Measurements from ENCODE around the gene WDR90. TPM values are rescaled to one million over a fixed set of nuclear protein-coding genes. Genes with fewer than 3 reads are reported as not detected.
A peak's percentile ranks its signal among the peaks of the same experiment; 100 is the strongest.

The WDR90 gene
- total RNA-seq, 1 donor from 2014 or later = 9.3 TPM

DNA sequence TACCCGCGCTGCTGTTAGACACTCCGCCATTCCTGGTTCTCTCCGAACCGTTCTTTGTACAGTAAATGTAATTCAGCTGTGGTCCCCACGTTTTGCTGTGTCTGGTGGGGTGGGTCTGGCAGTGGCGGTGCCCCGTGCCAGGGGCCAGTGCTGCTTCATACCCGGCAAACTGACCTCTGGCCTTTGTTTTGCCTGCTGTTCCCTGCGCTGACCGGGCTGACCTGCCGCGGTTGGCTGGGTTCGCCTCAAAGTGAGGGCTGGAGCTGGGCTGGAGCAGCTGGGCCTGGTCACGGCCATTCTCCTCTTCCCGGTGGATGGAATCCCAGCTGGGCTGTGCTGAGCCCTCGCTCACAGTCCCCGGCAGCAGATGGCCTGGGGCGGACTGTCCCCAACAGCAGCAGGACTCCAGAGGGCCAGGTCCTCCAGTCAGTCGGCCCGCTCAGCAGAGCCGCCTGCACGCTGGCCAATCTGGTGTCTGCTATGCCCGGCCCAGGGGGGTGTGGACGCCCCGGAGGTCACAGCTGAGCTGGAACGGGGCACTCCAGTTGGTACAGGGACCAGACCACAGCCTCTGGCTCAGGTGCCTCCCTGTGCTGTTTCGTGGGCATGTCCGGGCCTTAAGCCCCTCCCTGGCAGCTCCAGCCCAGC lies 19.9 kb upstream of the WDR90 start:
- Histone ChIP-seq H3F3A (ENCODE audit: low read depth) (peaks cover 24% of the 10 kb centered on the region), H3K27ac (peak overlapping the region; percentile 89), H3K36me3 (no peaks in the 10 kb centered on the region)

DNA sequence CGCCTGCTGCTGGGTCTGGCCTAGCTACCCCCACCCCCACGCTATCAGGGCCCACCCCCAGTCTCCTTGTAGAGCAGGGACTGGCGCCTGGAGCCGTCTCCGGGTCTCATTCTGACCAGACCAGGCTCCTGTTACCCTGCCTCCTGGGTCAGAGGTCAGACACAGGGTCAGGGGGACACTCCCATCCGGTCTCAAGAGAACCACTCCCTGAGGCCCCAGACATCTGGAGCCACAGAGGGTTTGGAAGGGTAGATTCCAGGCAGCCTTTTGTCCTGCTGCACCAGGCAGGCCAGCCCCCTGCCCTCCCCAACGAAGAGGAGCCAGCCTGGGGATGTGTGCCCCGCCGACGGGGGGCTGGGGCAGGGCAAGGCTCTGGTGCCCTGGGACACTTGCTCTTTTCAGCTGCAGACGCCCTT lies 19.3 kb upstream of the WDR90 start:
- Mint-ChIP-seq H3K27me3 (ENCODE audit: insufficient read depth, low read depth) (peaks cover 5% of the 10 kb centered on the region), H3K36me3 (peaks cover 2% of the 10 kb centered on the region), H3K27ac (peak overlapping the region; percentile 97), H3K4me3 (peak overlapping the region; percentile 81), H3K9me3 (no peaks in the 10 kb centered on the region), H3K4me1 (peaks cover 22% of the 10 kb centered on the region)
- TF ChIP-seq EZH2 (IDR thresholded peaks at IDR 0.05) = no peak
- TF ChIP-seq, protein P1, sequence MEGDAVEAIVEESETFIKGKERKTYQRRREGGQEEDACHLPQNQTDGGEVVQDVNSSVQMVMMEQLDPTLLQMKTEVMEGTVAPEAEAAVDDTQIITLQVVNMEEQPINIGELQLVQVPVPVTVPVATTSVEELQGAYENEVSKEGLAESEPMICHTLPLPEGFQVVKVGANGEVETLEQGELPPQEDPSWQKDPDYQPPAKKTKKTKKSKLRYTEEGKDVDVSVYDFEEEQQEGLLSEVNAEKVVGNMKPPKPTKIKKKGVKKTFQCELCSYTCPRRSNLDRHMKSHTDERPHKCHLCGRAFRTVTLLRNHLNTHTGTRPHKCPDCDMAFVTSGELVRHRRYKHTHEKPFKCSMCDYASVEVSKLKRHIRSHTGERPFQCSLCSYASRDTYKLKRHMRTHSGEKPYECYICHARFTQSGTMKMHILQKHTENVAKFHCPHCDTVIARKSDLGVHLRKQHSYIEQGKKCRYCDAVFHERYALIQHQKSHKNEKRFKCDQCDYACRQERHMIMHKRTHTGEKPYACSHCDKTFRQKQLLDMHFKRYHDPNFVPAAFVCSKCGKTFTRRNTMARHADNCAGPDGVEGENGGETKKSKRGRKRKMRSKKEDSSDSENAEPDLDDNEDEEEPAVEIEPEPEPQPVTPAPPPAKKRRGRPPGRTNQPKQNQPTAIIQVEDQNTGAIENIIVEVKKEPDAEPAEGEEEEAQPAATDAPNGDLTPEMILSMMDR (IDR thresholded peaks at IDR 0.05) = no peak
- TF ChIP-seq EZH2phosphoT487 (IDR thresholded peaks at IDR 0.05) = no peak
- H3K4me2 ChIP-seq = peak overlapping the region; percentile 93
- H3K27me3 ChIP-seq = no peaks in the 10 kb centered on the region
- H3F3A ChIP-seq (ENCODE audit: low read depth) = peaks cover 24% of the 10 kb centered on the region
- no peak overlapping the region for H3K9ac ChIP-seq
- peak overlapping the region; percentile 64 for H3K4me3 ChIP-seq
- no peaks in the 10 kb centered on the region for H3K36me3 ChIP-seq
- H2AFZ ChIP-seq (replicated peaks) = no peak overlapping the region
- H3K9me3 ChIP-seq (ENCODE audit: low read depth) = no peaks in the 10 kb centered on the region
- H3K27ac ChIP-seq = peak overlapping the region; percentile 89
- peak; percentile 91 for DNase-seq (ENCODE audit: low spot score)
- peaks cover 26% of the 10 kb centered on the region for H3K4me1 ChIP-seq
- peaks cover 1% of the 10 kb centered on the region for H3K79me2 ChIP-seq (ENCODE audit: low read depth)
- peaks cover 35% of the 10 kb centered on the region for H4K20me1 ChIP-seq (ENCODE audit: low read depth)

More for the DNA sequence above, 19.9 kb upstream of the WDR90 start:
- Histone ChIP-seq H2AFZ (replicated peaks) (no peak overlapping the region), H4K20me1 (ENCODE audit: low read depth) (peaks cover 29% of the 10 kb centered on the region), H3K4me3 (no peak overlapping the region), H3K79me2 (ENCODE audit: low read depth) (no peaks in the 10 kb centered on the region), H3K4me2 (peak overlapping the region; percentile 93), H3K27me3 (no peaks in the 10 kb centered on the region), H3K9ac (no peak overlapping the region), H3K9me3 (ENCODE audit: low read depth) (no peaks in the 10 kb centered on the region), H3K4me1 (peaks cover 26% of the 10 kb centered on the region)
- DNase-seq (ENCODE audit: low spot score) = no peak
- Mint-ChIP-seq H3K9me3 (no peaks in the 10 kb centered on the region), H3K27ac (peak overlapping the region; percentile 97), H3K36me3 (peaks cover 5% of the 10 kb centered on the region), H3K4me3 (peak overlapping the region; percentile 81), H3K27me3 (ENCODE audit: insufficient read depth, low read depth) (peaks cover 5% of the 10 kb centered on the region), H3K4me1 (peaks cover 26% of the 10 kb centered on the region)
- TF ChIP-seq, protein P1 (IDR thresholded peaks at IDR 0.05) = no peak
- no peak for TF ChIP-seq EZH2phosphoT487 (IDR thresholded peaks at IDR 0.05)
- no peak for TF ChIP-seq EZH2 (IDR thresholded peaks at IDR 0.05)

DNA sequence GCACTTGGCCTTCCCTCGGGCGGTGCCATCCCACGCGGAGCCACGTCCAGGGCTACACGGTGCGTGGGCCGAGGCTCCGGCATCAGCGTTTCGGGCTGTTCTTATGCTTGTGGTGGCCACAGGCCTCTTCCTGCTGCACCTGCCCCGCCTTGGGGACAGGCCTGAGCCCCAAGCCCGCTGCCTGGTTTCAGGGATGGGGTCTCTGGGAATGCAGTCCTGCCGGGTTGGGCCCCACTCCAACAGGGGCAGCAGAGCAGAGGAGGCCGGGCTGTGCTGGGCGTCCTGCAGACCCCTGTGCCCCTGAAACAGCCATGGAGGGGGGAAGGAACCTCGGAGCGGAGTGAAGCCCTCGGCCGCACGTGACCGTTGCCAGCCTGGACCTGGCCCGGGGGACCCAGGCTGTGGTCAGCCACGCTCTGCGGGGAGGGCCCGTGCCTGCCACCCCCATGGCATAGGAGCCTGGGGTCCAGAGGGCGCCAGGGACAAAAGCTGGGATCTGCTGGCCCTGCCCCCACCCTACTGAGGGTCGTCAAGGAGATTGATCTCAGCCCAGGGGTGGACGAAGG lies 18.8 kb upstream of the WDR90 start:
- no peaks in the 10 kb centered on the region for H3K36me3 ChIP-seq
- peaks cover 26% of the 10 kb centered on the region for H3K4me1 ChIP-seq
- Mint-ChIP-seq H3K36me3 (peaks cover 2% of the 10 kb centered on the region), H3K4me1 (peaks cover 22% of the 10 kb centered on the region), H3K27ac (peak overlapping the region; percentile 97), H3K4me3 (peak overlapping the region; percentile 81), H3K9me3 (no peaks in the 10 kb centered on the region), H3K27me3 (ENCODE audit: insufficient read depth, low read depth) (peaks cover 5% of the 10 kb centered on the region)
- H3K79me2 ChIP-seq (ENCODE audit: low read depth) = peaks cover 6% of the 10 kb centered on the region
- H3K9ac ChIP-seq = no peak overlapping the region
- H3K27ac ChIP-seq = peak overlapping the region; percentile 89
- no peaks in the 10 kb centered on the region for H3K27me3 ChIP-seq
- H4K20me1 ChIP-seq (ENCODE audit: low read depth) = peaks cover 40% of the 10 kb centered on the region
- H3K4me3 ChIP-seq = peak overlapping the region; percentile 64
- H3F3A ChIP-seq (ENCODE audit: low read depth) = peaks cover 24% of the 10 kb centered on the region
- no peak overlapping the region for H2AFZ ChIP-seq (replicated peaks)
- TF ChIP-seq EZH2 (IDR thresholded peaks at IDR 0.05) = no peak
- no peak for TF ChIP-seq EZH2phosphoT487 (IDR thresholded peaks at IDR 0.05)
- TF ChIP-seq, protein P1 (IDR thresholded peaks at IDR 0.05) = no peak
- no peaks in the 10 kb centered on the region for H3K9me3 ChIP-seq (ENCODE audit: low read depth)
- DNase-seq (ENCODE audit: low spot score) = peak; percentile 72
- peak overlapping the region; percentile 93 for H3K4me2 ChIP-seq
